ENCODE measurements around the gene EIF4EBP2. TPM values are rescaled to one million over a fixed set of nuclear protein-coding genes. Genes with fewer than 3 reads are reported as not detected.

Gene EIF4EBP2
- total and polyA plus RNA-seq, 9 donors, result 37.7 to 99.2 (median 72.5) TPM

GRCh38 chr10:70380350-70381135 is 23.4 kb upstream of the EIF4EBP2 start:
- no peaks in the 10 kb centered on the region for H3K36me3 ChIP-seq
- no peak for TF ChIP-seq CTCF (IDR thresholded peaks at IDR 0.05)
- TF ChIP-seq POLR2A (IDR thresholded peaks at IDR 0.05), result no peak
- TF ChIP-seq EP300 (IDR thresholded peaks at IDR 0.05), result no peak
- H3K4me3 ChIP-seq, result no peak overlapping the region
- no peak overlapping the region for H3K27ac ChIP-seq
- 91 to 97% (median 96%) methylated on average over 7 of the region's 7 CpGs for WGBS, 3 donors
- no peak for DNase-seq
- no peaks in the 10 kb centered on the region for H3K9me3 ChIP-seq
- no peaks in the 10 kb centered on the region for H3K27me3 ChIP-seq
- intact Hi-C loops (cut with DNase I), result no loop called here
- no peaks in the 10 kb centered on the region for H3K4me1 ChIP-seq (ENCODE audit: insufficient read depth)

- intact Hi-C loops (cut with DNase I), result loop anchor here in 1 of 4 donors (2.0 kb wide), 1 partner anchor 23 kb away; the partner anchor contains the start of gene EIF4EBP2
- WGBS, 3 donors, result 1 to 2% (median 1%) methylated on average over 59 to 61 of the region's 61 CpGs
Measured at GRCh38 chr10:70381471-70382421, 22.2 kb upstream of the EIF4EBP2 start.

GRCh38 chr10:70391654-70392053 is 12.3 kb upstream of the EIF4EBP2 start:
- intact Hi-C loops (cut with DNase I), result no loop called here
- 25 to 34% (median 29%) methylated on average over 4 of the region's 4 CpGs for WGBS, 3 donors

More at GRCh38 chr10:70381471-70382421, 22.2 kb upstream of the EIF4EBP2 start:
- TF ChIP-seq CTCF (IDR thresholded peaks at IDR 0.05) (no peak), POLR2A (IDR thresholded peaks at IDR 0.05) (no peak), EP300 (IDR thresholded peaks at IDR 0.05) (no peak)
- Histone ChIP-seq H3K4me3 (peak overlapping the region; percentile 78), H3K27ac (no peak overlapping the region), H3K4me1 (ENCODE audit: insufficient read depth) (no peaks in the 10 kb centered on the region), H3K27me3 (no peaks in the 10 kb centered on the region), H3K36me3 (no peaks in the 10 kb centered on the region), H3K9me3 (no peaks in the 10 kb centered on the region)
- peak; percentile 24 to 56 (median 44) for DNase-seq

More at GRCh38 chr10:70391654-70392053, 12.3 kb upstream of the EIF4EBP2 start:
- TF ChIP-seq EP300 (IDR thresholded peaks at IDR 0.05) (no peak), CTCF (IDR thresholded peaks at IDR 0.05) (no peak), POLR2A (IDR thresholded peaks at IDR 0.05) (no peak)
- H3K4me1 ChIP-seq (ENCODE audit: insufficient read depth), result no peaks in the 10 kb centered on the region
- no peaks in the 10 kb centered on the region for H3K36me3 ChIP-seq
- H3K27me3 ChIP-seq, result no peaks in the 10 kb centered on the region
- no peak for DNase-seq
- no peaks in the 10 kb centered on the region for H3K9me3 ChIP-seq
- no peak overlapping the region for H3K4me3 ChIP-seq
- no peak overlapping the region for H3K27ac ChIP-seq
